IMR-90 (cell line): ENCODE data around the gene KRTAP10-1. TPM values are rescaled to one million over a fixed set of nuclear protein-coding genes. Genes with fewer than 3 reads are reported as not detected.

ENCODE experiments used
- ATAC-seq: fragments of 200-7000 bp; cut with Tn5 transposase; 2 replicates; pipeline ENCODE4 v1.9.1; 2020; ENCODE audit warnings: low read depth, mild to moderate bottlenecking, moderate library complexity
- BruUV-seq: library from RNA; stranded (reverse); fragments of 400-500 nt; replicated peaks from 2 replicates; lab custom pipeline; 2021; lab: Mats Ljungman, UMichigan
- CTCF ChIA-PET: fragments of 300-600 bp; formaldehyde crosslinking; extraction: SDS; loops from one replicate; lab custom pipeline; 2021; ENCODE audit warnings: antibody characterized with exemption; lab: Yijun Ruan, JAX
- POLR2A ChIA-PET: fragments of 300-600 bp; sonication (Branson Sonifier 250); formaldehyde crosslinking; loops from one replicate; lab custom pipeline; 2022; ENCODE audit warnings: antibody characterized with exemption; ENCODE audit not compliant: unreplicated experiment; lab: Charles Lee
- DNase-seq: peaks from one replicate; pipeline ENCODE4 v3.0.0; 2013
- H2AFZ ChIP-seq: replicated peaks from 2 replicates; pipeline ENCODE3; 2013; ENCODE audit warnings: low read length, mild to moderate bottlenecking; ENCODE audit not compliant: poor library complexity
- H2AK5ac ChIP-seq: 2 replicates; pipeline ENCODE4 v1.6.1; 2013; ENCODE audit warnings: low read depth, low read length, inconsistent platforms
- H2AK9ac ChIP-seq: replicated peaks from 2 replicates; pipeline ENCODE3; 2013; ENCODE audit warnings: mild to moderate bottlenecking, low read depth, low read length, moderate library complexity; ENCODE audit not compliant: poor library complexity
- H2BK120ac ChIP-seq: 2 replicates; pipeline ENCODE4 v1.6.1; 2013; ENCODE audit warnings: low read depth, low read length, inconsistent platforms
- H2BK15ac ChIP-seq: 3 replicates; pipeline ENCODE4 v1.6.1; 2013; ENCODE audit warnings: low read depth, low read length, inconsistent platforms
- H2BK20ac ChIP-seq: 2 replicates; pipeline ENCODE4 v1.6.1; 2013; ENCODE audit warnings: low read depth, mild to moderate bottlenecking, inconsistent platforms, low read length, moderate library complexity
- H2BK5ac ChIP-seq: 2 replicates; pipeline ENCODE4 v1.6.1; 2013; ENCODE audit warnings: mild to moderate bottlenecking, low read depth, low read length, inconsistent platforms; ENCODE audit not compliant: poor library complexity, severe bottlenecking
- H3K14ac ChIP-seq: replicated peaks from 2 replicates; pipeline ENCODE4 v1.6.1; 2013; ENCODE audit warnings: low read depth, low read length, inconsistent platforms
- H3K18ac ChIP-seq: 2 replicates; pipeline ENCODE4 v1.6.1; 2013; ENCODE audit warnings: low read depth, low read length, control low read depth
- H3K23ac ChIP-seq: 2 replicates; pipeline ENCODE4 v1.6.1; 2013; ENCODE audit warnings: low read depth, low read length, inconsistent platforms
- H3K27ac ChIP-seq: 2 replicates; pipeline ENCODE4 v1.5.1; 2013; ENCODE audit warnings: mild to moderate bottlenecking, control low read depth, low read length; ENCODE audit not compliant: insufficient read depth
- H3K27me3 ChIP-seq: 2 replicates; pipeline ENCODE4 v1.6.1; 2013; ENCODE audit warnings: low read length; ENCODE audit not compliant: control insufficient read depth, insufficient read depth
- H3K36me3 ChIP-seq: 2 replicates; pipeline ENCODE4 v1.6.1; 2013; ENCODE audit warnings: low read length, mixed read lengths; ENCODE audit not compliant: control insufficient read depth, insufficient read depth
- H3K4ac ChIP-seq: 2 replicates; pipeline ENCODE4 v1.6.1; 2013; ENCODE audit warnings: low read depth, low read length, inconsistent platforms
- H3K4me1 ChIP-seq: 2 replicates; pipeline ENCODE4 v1.6.1; 2013; ENCODE audit warnings: low read length, mixed read lengths; ENCODE audit not compliant: control insufficient read depth, insufficient read depth
- H3K4me2 ChIP-seq: 2 replicates; pipeline ENCODE4 v1.6.1; 2013; ENCODE audit warnings: low read depth, mild to moderate bottlenecking, control low read depth, low read length, moderate library complexity
- H3K4me3 ChIP-seq: 2 replicates; pipeline ENCODE4 v1.5.1; 2013; ENCODE audit warnings: low read depth, mild to moderate bottlenecking, control low read depth, low read length, moderate library complexity; ENCODE audit not compliant: insufficient read depth
- H3K56ac ChIP-seq: 2 replicates; pipeline ENCODE4 v1.6.1; 2013; ENCODE audit warnings: low read length, inconsistent platforms; ENCODE audit not compliant: insufficient read depth; ENCODE audit errors: extremely low read depth
- H3K79me1 ChIP-seq, 2 experiments: 2 replicates each; pipeline ENCODE4 v1.6.1; 2013; ENCODE audit warnings: low read length in 2 of 2, inconsistent platforms in 1 of 2, low read depth in 1 of 2
- H3K9ac ChIP-seq: 2 replicates; pipeline ENCODE4 v1.6.1; 2013; ENCODE audit warnings: low read depth, low read length, control low read depth
- H3K9me1 ChIP-seq: 2 replicates; pipeline ENCODE4 v1.6.1; 2013; ENCODE audit warnings: low read length, inconsistent platforms; ENCODE audit not compliant: insufficient read depth
- H3K9me3 ChIP-seq: 2 replicates; pipeline ENCODE4 v1.6.1; 2013; ENCODE audit warnings: low read length; ENCODE audit not compliant: control insufficient read depth, insufficient read depth
- H4K20me1 ChIP-seq: 2 replicates; pipeline ENCODE4 v1.6.1; 2013; ENCODE audit warnings: low read length, inconsistent platforms; ENCODE audit not compliant: insufficient read depth
- H4K5ac ChIP-seq: 2 replicates; pipeline ENCODE4 v1.6.1; 2013; ENCODE audit warnings: mild to moderate bottlenecking, low read depth, low read length, control low read depth
- H4K8ac ChIP-seq, 2 experiments: 2 replicates each; pipeline ENCODE4 v1.6.1; 2013; ENCODE audit warnings: low read depth in 2 of 2, low read length in 2 of 2, control low read depth in 1 of 2, inconsistent platforms in 1 of 2
- H4K91ac ChIP-seq: 2 replicates; pipeline ENCODE4 v1.6.1; 2013; ENCODE audit warnings: low read depth, low read length, inconsistent platforms; ENCODE audit not compliant: insufficient read depth
- BHLHE40 ChIP-seq: fragments of 150-350 bp; IDR thresholded peaks from 2 replicates; pipeline ENCODE4 v1.6.1; 2016; ENCODE audit warnings: mild to moderate bottlenecking, low read depth, low read length
- CEBPB ChIP-seq: IDR thresholded peaks from 2 replicates; pipeline ENCODE4 v1.6.1; 2012; ENCODE audit warnings: low read depth, low read length, improper control_type of control experiment
- CHD1 ChIP-seq: IDR thresholded peaks from 2 replicates; pipeline ENCODE4 v1.6.1; 2012; ENCODE audit warnings: low read depth, low read length, improper control_type of control experiment
- FOS ChIP-seq: fragments of 150-350 bp; IDR thresholded peaks from 2 replicates; pipeline ENCODE4 v1.6.1; 2016; ENCODE audit warnings: low read depth, low read length
- MAFK ChIP-seq: IDR thresholded peaks from 2 replicates; pipeline ENCODE4 v1.6.1; 2012; ENCODE audit warnings: low read depth, low read length, improper control_type of control experiment
- MAZ ChIP-seq: IDR thresholded peaks from 2 replicates; pipeline ENCODE4 v1.6.1; 2012; ENCODE audit warnings: low read depth, mild to moderate bottlenecking, low read length, improper control_type of control experiment, moderate library complexity, borderline replicate concordance
- MXI1 ChIP-seq: IDR thresholded peaks from 2 replicates; pipeline ENCODE4 v1.6.1; 2012; ENCODE audit warnings: low read depth, mild to moderate bottlenecking, low read length, moderate library complexity, borderline replicate concordance
- NFE2L2 ChIP-seq: fragments of 150-350 bp; IDR thresholded peaks from 2 replicates; pipeline ENCODE4 v1.6.1; 2016; ENCODE audit warnings: low read depth, mild to moderate bottlenecking, low read length
- POLR2A ChIP-seq: IDR thresholded peaks from 2 replicates; pipeline ENCODE4 v1.6.1; 2012; ENCODE audit warnings: mild to moderate bottlenecking, low read depth, low read length
- RAD21 ChIP-seq: IDR thresholded peaks from 2 replicates; pipeline ENCODE4 v1.6.1; 2012; ENCODE audit warnings: low read length, improper control_type of control experiment
- RCOR1 ChIP-seq: IDR thresholded peaks from 2 replicates; pipeline ENCODE4 v1.6.1; 2012; ENCODE audit warnings: mild to moderate bottlenecking, low read length, improper control_type of control experiment; ENCODE audit not compliant: insufficient replicate concordance
- RFX5 ChIP-seq: IDR thresholded peaks from 2 replicates; pipeline ENCODE4 v1.8.0; 2012; ENCODE audit warnings: low read depth, mild to moderate bottlenecking, low read length, moderate library complexity
- SMC3 ChIP-seq: fragments of 150-350 bp; IDR thresholded peaks from 2 replicates; pipeline ENCODE4 v1.6.1; 2016; ENCODE audit warnings: low read depth, mild to moderate bottlenecking, antibody characterized with exemption, low read length, moderate library complexity
- WGBS, 2 experiments: methylation state at CpG; one replicate each; pipeline versions ENCODE4 v1.1.5 to v1.1.7; 2013; ENCODE audit warnings: missing lambda C conversion rate in 2 of 2; ENCODE audit not compliant: insufficient read length in 1 of 2; ENCODE audit errors: extremely low coverage in 2 of 2; 5-methylcytosine and 5-hydroxymethylcytosine counted together
- dilution Hi-C: fragments of 300-500 bp; cut with HindIII; formaldehyde crosslinking; loops from one replicate; pipeline ENCODE4 v1.14.3; 2018; ENCODE audit warnings: low sequenced_read_pairs; ENCODE audit not compliant: unreplicated experiment
- in situ Hi-C: fragments of 300-500 bp; cut with MboI; formaldehyde crosslinking; loops from 3 replicates; pipeline ENCODE4 v1.14.3; 2019; ENCODE audit warnings: low sequenced_read_pairs, inconsistent platforms, mixed read lengths
- intact Hi-C: fragments of 100-400 bp; cut with micrococcal nuclease; formaldehyde crosslinking; loops from 2 replicates; pipeline ENCODE4 v1.10.0; 2022
- polyA plus RNA-seq, 3 experiments: library from polyadenylated mRNA; depleted of rRNA; stranded (reverse); fragments of >200 nt; gene quantifications; 2 replicates each; pipeline ENCODE4 v1.2.3, GENCODE V29; 2012; ENCODE audit warnings: low replicate concordance in 1 of 3
- total RNA-seq: library from RNA; depleted of rRNA; stranded (reverse); fragments of >200 nt; gene quantifications from 2 replicates; pipeline ENCODE4 v1.2.3, GENCODE V29; 2012
- TF ChIP-seq, protein P1 (sequence below): conservative IDR thresholded peaks from 2 replicates; pipeline ENCODE4 v1.5.1; 2012; ENCODE audit warnings: mild to moderate bottlenecking, low read depth, low read length, improper control_type of control experiment
- TF ChIP-seq, protein P2 (sequence below): fragments of 150-350 bp; IDR thresholded peaks from 2 replicates; pipeline ENCODE4 v1.6.1; 2017; ENCODE audit warnings: mild to moderate bottlenecking, antibody characterized with exemption, low read length, low read depth
- TF ChIP-seq, protein P3 (sequence below): fragments of 150-350 bp; IDR thresholded peaks from 2 replicates; pipeline ENCODE4 v1.6.1; 2016; ENCODE audit warnings: low read depth, mild to moderate bottlenecking, low read length, moderate library complexity, borderline replicate concordance

KRTAP10-1 gene
- total and polyA plus RNA-seq, 2 of the 4 experiments (the other 2 are of a cell fraction) = not detected

- ChIA-PET CTCF (no interaction called here), POLR2A (no interaction called here)
- no peak within 1 kb of the TSS for H2BK5ac ChIP-seq
- H3K9me1 ChIP-seq = no peaks in the 10 kb centered on the region
- no peak within 1 kb of the TSS for H3K4me3 ChIP-seq
- intact Hi-C loops (no loop called here), dilution Hi-C loops (no loop called here), in situ Hi-C loops (no loop called here)
- DNase-seq (no peak), ATAC-seq (no peak)
- H2BK120ac ChIP-seq = no peak within 1 kb of the TSS
- peaks cover 2% of the 10 kb centered on the region; the same call in 1 of the 2 replicates for H3K9me3 ChIP-seq
- H3K18ac ChIP-seq = no peak within 1 kb of the TSS
- H2AK9ac ChIP-seq = no peak within 1 kb of the TSS
- H3K36me3 ChIP-seq = no peaks in the 10 kb centered on the region
- BruUV-seq = no TSS peak
- peaks cover 14% of the 10 kb centered on the region for H3K27me3 ChIP-seq
- H4K5ac ChIP-seq = no peak within 1 kb of the TSS
- no peak for TF ChIP-seq NFE2L2
- no peak for TF ChIP-seq SMC3
- TF ChIP-seq FOS = no peak
- TF ChIP-seq, protein P1, sequence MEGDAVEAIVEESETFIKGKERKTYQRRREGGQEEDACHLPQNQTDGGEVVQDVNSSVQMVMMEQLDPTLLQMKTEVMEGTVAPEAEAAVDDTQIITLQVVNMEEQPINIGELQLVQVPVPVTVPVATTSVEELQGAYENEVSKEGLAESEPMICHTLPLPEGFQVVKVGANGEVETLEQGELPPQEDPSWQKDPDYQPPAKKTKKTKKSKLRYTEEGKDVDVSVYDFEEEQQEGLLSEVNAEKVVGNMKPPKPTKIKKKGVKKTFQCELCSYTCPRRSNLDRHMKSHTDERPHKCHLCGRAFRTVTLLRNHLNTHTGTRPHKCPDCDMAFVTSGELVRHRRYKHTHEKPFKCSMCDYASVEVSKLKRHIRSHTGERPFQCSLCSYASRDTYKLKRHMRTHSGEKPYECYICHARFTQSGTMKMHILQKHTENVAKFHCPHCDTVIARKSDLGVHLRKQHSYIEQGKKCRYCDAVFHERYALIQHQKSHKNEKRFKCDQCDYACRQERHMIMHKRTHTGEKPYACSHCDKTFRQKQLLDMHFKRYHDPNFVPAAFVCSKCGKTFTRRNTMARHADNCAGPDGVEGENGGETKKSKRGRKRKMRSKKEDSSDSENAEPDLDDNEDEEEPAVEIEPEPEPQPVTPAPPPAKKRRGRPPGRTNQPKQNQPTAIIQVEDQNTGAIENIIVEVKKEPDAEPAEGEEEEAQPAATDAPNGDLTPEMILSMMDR = no peak
- TF ChIP-seq CEBPB = no peak
- no peak for TF ChIP-seq MAZ
- TF ChIP-seq RAD21 = no peak
- TF ChIP-seq POLR2A = no peak
- TF ChIP-seq, protein P2, sequence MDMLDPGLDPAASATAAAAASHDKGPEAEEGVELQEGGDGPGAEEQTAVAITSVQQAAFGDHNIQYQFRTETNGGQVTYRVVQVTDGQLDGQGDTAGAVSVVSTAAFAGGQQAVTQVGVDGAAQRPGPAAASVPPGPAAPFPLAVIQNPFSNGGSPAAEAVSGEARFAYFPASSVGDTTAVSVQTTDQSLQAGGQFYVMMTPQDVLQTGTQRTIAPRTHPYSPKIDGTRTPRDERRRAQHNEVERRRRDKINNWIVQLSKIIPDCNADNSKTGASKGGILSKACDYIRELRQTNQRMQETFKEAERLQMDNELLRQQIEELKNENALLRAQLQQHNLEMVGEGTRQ = no peak
- no peak for TF ChIP-seq MAFK
- no peak for TF ChIP-seq RFX5
- TF ChIP-seq CHD1 = no peak
- TF ChIP-seq, protein P3, sequence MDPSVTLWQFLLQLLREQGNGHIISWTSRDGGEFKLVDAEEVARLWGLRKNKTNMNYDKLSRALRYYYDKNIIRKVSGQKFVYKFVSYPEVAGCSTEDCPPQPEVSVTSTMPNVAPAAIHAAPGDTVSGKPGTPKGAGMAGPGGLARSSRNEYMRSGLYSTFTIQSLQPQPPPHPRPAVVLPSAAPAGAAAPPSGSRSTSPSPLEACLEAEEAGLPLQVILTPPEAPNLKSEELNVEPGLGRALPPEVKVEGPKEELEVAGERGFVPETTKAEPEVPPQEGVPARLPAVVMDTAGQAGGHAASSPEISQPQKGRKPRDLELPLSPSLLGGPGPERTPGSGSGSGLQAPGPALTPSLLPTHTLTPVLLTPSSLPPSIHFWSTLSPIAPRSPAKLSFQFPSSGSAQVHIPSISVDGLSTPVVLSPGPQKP = no peak
- no peak for TF ChIP-seq BHLHE40
- TF ChIP-seq MXI1 = no peak
- TF ChIP-seq RCOR1 = no peak
- H4K8ac ChIP-seq = no peak within 1 kb of the TSS
- no peak within 1 kb of the TSS for H3K56ac ChIP-seq
- H2BK15ac ChIP-seq = no peak within 1 kb of the TSS
- no peak within 1 kb of the TSS for H3K23ac ChIP-seq
- H3K9ac ChIP-seq = no peak within 1 kb of the TSS
- 31% methylated on average over 7 of the region's 17 CpGs; no CpG with 5 or more reads in 1 of the 2 experiments for WGBS, 2 experiments
- H3K79me1 ChIP-seq = no peaks in the 10 kb centered on the region
- no peak within 1 kb of the TSS for H3K14ac ChIP-seq
- no peak within 1 kb of the TSS for H3K4ac ChIP-seq
- no peak within 1 kb of the TSS for H3K4me2 ChIP-seq
- no peak within 1 kb of the TSS for H2AFZ ChIP-seq
- H2AK5ac ChIP-seq = no peak within 1 kb of the TSS
- no peaks in the 10 kb centered on the region for H4K20me1 ChIP-seq
- no peaks in the 10 kb centered on the region for H3K4me1 ChIP-seq
- H3K27ac ChIP-seq = no peak within 1 kb of the TSS
- no peak within 1 kb of the TSS for H2BK20ac ChIP-seq
- no peak within 1 kb of the TSS for H4K91ac ChIP-seq
Measured at GRCh38 chr21:44551340-44551961, 11.5 kb upstream of the KRTAP10-1 start, which contains the start of gene KRTAP10-2. Gene KRTAP10-2 (minus strand): TSS chr21:44551505. CDS start chr21:44551458, 47 bp downstream.
